CD4-positive, alpha-beta T cell (primary cell): ENCODE results near the gene F10. TPM values are rescaled to one million over a fixed set of nuclear protein-coding genes. Genes with fewer than 3 reads are reported as not detected.
A peak's percentile ranks its signal among the peaks of the same experiment; 100 is the strongest.

ENCODE experiments used
- ATAC-seq: fragments of 200-7000 bp; cut with Tn5 transposase; one replicate; pipeline ENCODE4 v1.10.0; 2022; ENCODE audit warnings: mild to moderate bottlenecking; ENCODE audit not compliant: poor library complexity
- CTCF ChIA-PET: fragments of 350-600 bp; sonication (Branson Sonifier 250); formaldehyde crosslinking; loops from one replicate; lab custom pipeline; 2021; ENCODE audit warnings: antibody characterized with exemption, inconsistent platforms; lab: Charles Lee
- POLR2A ChIA-PET: fragments of 350-600 bp; sonication (Branson Sonifier 250); formaldehyde crosslinking; loops from one replicate; lab custom pipeline; 2021; ENCODE audit warnings: antibody characterized with exemption, inconsistent platforms; lab: Charles Lee
- DNase-seq, 14 experiments: peaks; one replicate each; pipeline ENCODE4 v3.0.0-alpha.2; 2013 to 2020; ENCODE audit warnings: mixed read lengths in 2 of 14
- H3K27ac ChIP-seq, 2 donors: one replicate each; pipeline versions ENCODE4 v1.5.1 to v1.7.0; 2013; ENCODE audit warnings: low read length in 2 of 2, low read depth in 1 of 2, mild to moderate bottlenecking in 1 of 2
- H3K27me3 ChIP-seq, 2 experiments: 1 replicate in 1 of 2; 2 replicates in 1 of 2; pipeline versions ENCODE4 v1.6.1 to v1.7.0; 2013; ENCODE audit warnings: low read length in 2 of 2, control low read depth in 1 of 2, mild to moderate bottlenecking in 1 of 2, moderate library complexity in 1 of 2; ENCODE audit not compliant: insufficient read depth in 2 of 2, control insufficient read depth in 1 of 2
- H3K36me3 ChIP-seq: one replicate; pipeline ENCODE4 v1.6.1; 2013; ENCODE audit warnings: low read length, control low read depth; ENCODE audit not compliant: insufficient read depth
- H3K4me1 ChIP-seq: one replicate; pipeline ENCODE4 v1.6.1; 2013; ENCODE audit warnings: low read length, control low read depth; ENCODE audit not compliant: insufficient read depth
- H3K4me3 ChIP-seq: one replicate; pipeline ENCODE4 v1.5.1; 2013; ENCODE audit warnings: mild to moderate bottlenecking, low read length, moderate library complexity
- H3K9me3 ChIP-seq, 2 experiments: 1 replicate in 1 of 2; 2 replicates in 1 of 2; pipeline versions ENCODE4 v1.6.1 to v1.7.0; 2013; ENCODE audit warnings: low read length in 2 of 2, mild to moderate bottlenecking in 2 of 2, control low read depth in 1 of 2, moderate library complexity in 1 of 2; ENCODE audit not compliant: control insufficient read depth in 1 of 2, insufficient read depth in 1 of 2
- H3K27ac Mint-ChIP-seq: one replicate; pipeline ENCODE4 v1.8.0; 2020; ENCODE audit warnings: mixed read lengths
- H3K27me3 Mint-ChIP-seq: one replicate; pipeline ENCODE4 v1.8.0; 2021; ENCODE audit warnings: mixed read lengths
- H3K36me3 Mint-ChIP-seq: one replicate; pipeline ENCODE4 v1.8.0; 2021; ENCODE audit warnings: low read depth, mixed read lengths
- H3K4me1 Mint-ChIP-seq: one replicate; pipeline ENCODE4 v1.8.0; 2021; ENCODE audit warnings: low read depth, mixed read lengths
- H3K4me3 Mint-ChIP-seq: one replicate; pipeline ENCODE4 v1.8.0; 2020; ENCODE audit warnings: mild to moderate bottlenecking, mixed read lengths
- H3K9me3 Mint-ChIP-seq: one replicate; pipeline ENCODE4 v1.8.0; 2020; ENCODE audit warnings: mixed read lengths
- CTCF ChIP-seq: fragments of 200-600 bp; IDR thresholded peaks from one replicate; pipeline ENCODE4 v1.8.0; 2022; ENCODE audit warnings: antibody characterized with exemption, mild to moderate bottlenecking
- intact Hi-C, 2 experiments: fragments of 100-400 bp; cut with DNase I in 1 of 2; cut with micrococcal nuclease in 1 of 2; formaldehyde crosslinking; loops; one replicate each; pipeline versions ENCODE4 v1.15.1 to v1.9.0; 2023 to 2025; cut with DNase I, micrococcal nuclease
- total RNA-seq, 174 experiments: library from RNA in 2 of 174; stranded (reverse) in 2 of 174; gene quantifications; one replicate each; pipeline ENCODE4 v1.2.3 and lab custom pipeline; 2021 to 2026

The F10 gene
- total RNA-seq, 2 experiments from 2014 or later: not detected

- Histone ChIP-seq H3K27me3 (peaks cover 0 to 9% of the 10 kb centered on the region in 2 experiments), H3K36me3 (no peaks in the 10 kb centered on the region), H3K27ac (no peak overlapping the region), H3K9me3 (no peaks in the 10 kb centered on the region), H3K4me3 (no peak overlapping the region), H3K4me1 (no peaks in the 10 kb centered on the region)
- H3K9me3 Mint-ChIP-seq: no peaks in the 10 kb centered on the region
- no peak overlapping the region for H3K4me3 Mint-ChIP-seq
- ChIA-PET CTCF (no interaction called here), POLR2A (no interaction called here)
- intact Hi-C loops: no loop called here
- no peak overlapping the region for H3K27ac Mint-ChIP-seq
- peaks cover 21% of the 10 kb centered on the region for H3K27me3 Mint-ChIP-seq
- ATAC-seq: no peak
- H3K4me1 Mint-ChIP-seq: no peaks in the 10 kb centered on the region
- no peaks in the 10 kb centered on the region for H3K36me3 Mint-ChIP-seq
- DNase-seq: peak in 1 of 14 experiments; percentile 18
- TF ChIP-seq CTCF: no peak
Observed at GRCh38 chr13:113123226-113124201, 915 bp downstream of the F10 start.

- CTCF ChIA-PET: no interaction called here
- Histone ChIP-seq H3K9me3 (no peaks in the 10 kb centered on the region), H3K27ac (no peak overlapping the region), H3K27me3 (peaks cover 4 to 9% of the 10 kb centered on the region in 2 experiments), H3K4me1 (peaks cover 3% of the 10 kb centered on the region), H3K36me3 (no peaks in the 10 kb centered on the region), H3K4me3 (no peak overlapping the region)
- no peaks in the 10 kb centered on the region for H3K9me3 Mint-ChIP-seq
- POLR2A ChIA-PET: no interaction called here
- peaks cover 6% of the 10 kb centered on the region for H3K4me1 Mint-ChIP-seq
- H3K4me3 Mint-ChIP-seq: no peak overlapping the region
- H3K27ac Mint-ChIP-seq: no peak overlapping the region
- no peak for TF ChIP-seq CTCF
- no peak for DNase-seq
- H3K27me3 Mint-ChIP-seq: peaks cover 28% of the 10 kb centered on the region
- no peaks in the 10 kb centered on the region for H3K36me3 Mint-ChIP-seq
- intact Hi-C loops: no loop called here
- no peak for ATAC-seq
Observed at GRCh38 chr13:113124211-113124970, 1.8 kb downstream of the F10 start.

GRCh38 chr13:113125506-113126264, 3.1 kb downstream of the F10 start:
- TF ChIP-seq CTCF: no peak
- Mint-ChIP-seq H3K4me1 (peaks cover 6% of the 10 kb centered on the region), H3K27ac (no peak overlapping the region), H3K27me3 (peaks cover 29% of the 10 kb centered on the region), H3K4me3 (no peak overlapping the region), H3K36me3 (no peaks in the 10 kb centered on the region), H3K9me3 (no peaks in the 10 kb centered on the region)
- Histone ChIP-seq H3K4me1 (peaks cover 13% of the 10 kb centered on the region), H3K9me3 (peaks cover 0 to 10% of the 10 kb centered on the region in 2 experiments), H3K4me3 (no peak overlapping the region), H3K36me3 (no peaks in the 10 kb centered on the region), H3K27ac (no peak overlapping the region), H3K27me3 (peaks cover 4 to 8% of the 10 kb centered on the region in 2 experiments)
- ATAC-seq: no peak
- ChIA-PET POLR2A (no interaction called here), CTCF (no interaction called here)
- intact Hi-C loops: no loop called here
- no peak for DNase-seq
